ENCODE data around the gene POFUT2.

POFUT2 gene

GRCh38 chr21:45327441-45328197, 39.9 kb upstream of the POFUT2 start:
- in situ Hi-C loops (cut with HindIII; ENCODE audit: low sequenced_read_pairs), result loop anchor here (25.0 kb wide), 4 partner anchors 115 to 235 kb away; no protein-coding TSS in a partner anchor

GRCh38 chr21:45326891-45327440, 39.3 kb upstream of the POFUT2 start:
- in situ Hi-C loops (cut with HindIII; ENCODE audit: low sequenced_read_pairs), result loop anchor here (25.0 kb wide), 4 partner anchors 115 to 235 kb away; no protein-coding TSS in a partner anchor

DNA sequence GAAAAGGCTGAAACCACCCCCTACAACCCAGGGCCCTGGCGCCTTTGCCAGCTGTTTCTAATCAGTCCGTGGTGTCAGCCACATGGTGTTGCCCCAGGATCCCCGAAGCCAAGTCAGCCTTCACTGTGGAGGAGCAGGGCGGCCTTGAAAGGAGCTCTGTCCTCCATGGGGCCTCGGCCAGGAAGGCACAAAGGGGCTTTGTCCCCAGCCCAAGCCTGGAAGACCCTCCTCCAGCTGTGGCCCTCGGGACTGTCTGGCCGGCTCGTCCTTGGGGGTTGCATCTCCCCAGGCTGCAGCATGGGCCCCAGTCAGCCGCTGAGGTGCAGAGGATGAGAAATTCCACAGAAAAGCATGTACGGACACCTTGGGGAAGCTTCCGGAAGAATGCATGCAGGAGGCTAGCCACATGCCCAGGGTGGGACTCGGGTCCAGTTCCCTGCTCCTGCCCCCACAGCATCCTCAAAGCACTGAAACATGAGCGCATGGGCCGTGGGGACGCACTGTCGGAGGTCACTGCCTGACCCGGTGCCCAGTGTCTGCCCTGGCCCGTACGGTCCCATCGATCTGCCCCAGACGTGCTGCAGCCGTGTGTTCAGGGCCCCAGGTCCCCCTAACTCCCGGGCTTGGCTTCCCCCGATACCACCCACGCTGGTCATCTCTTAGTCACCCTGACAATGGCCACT, 38.6 kb upstream of the POFUT2 start:
- in situ Hi-C loops (cut with HindIII; ENCODE audit: low sequenced_read_pairs), result loop anchor here (25.0 kb wide), 4 partner anchors 114 to 236 kb away; no protein-coding TSS in a partner anchor

GRCh38 chr21:45325206-45326168, 37.8 kb upstream of the POFUT2 start:
- in situ Hi-C loops (cut with HindIII; ENCODE audit: low sequenced_read_pairs), result loop anchor here (25.0 kb wide), 4 partner anchors 113 to 237 kb away; no protein-coding TSS in a partner anchor

- in situ Hi-C loops (cut with HindIII; ENCODE audit: low sequenced_read_pairs), result loop anchor here (25.0 kb wide), 4 partner anchors 112 to 238 kb away; no protein-coding TSS in a partner anchor
These were observed 37.0 kb upstream of the POFUT2 start for GRCh38 chr21:45324489-45325205.

DNA sequence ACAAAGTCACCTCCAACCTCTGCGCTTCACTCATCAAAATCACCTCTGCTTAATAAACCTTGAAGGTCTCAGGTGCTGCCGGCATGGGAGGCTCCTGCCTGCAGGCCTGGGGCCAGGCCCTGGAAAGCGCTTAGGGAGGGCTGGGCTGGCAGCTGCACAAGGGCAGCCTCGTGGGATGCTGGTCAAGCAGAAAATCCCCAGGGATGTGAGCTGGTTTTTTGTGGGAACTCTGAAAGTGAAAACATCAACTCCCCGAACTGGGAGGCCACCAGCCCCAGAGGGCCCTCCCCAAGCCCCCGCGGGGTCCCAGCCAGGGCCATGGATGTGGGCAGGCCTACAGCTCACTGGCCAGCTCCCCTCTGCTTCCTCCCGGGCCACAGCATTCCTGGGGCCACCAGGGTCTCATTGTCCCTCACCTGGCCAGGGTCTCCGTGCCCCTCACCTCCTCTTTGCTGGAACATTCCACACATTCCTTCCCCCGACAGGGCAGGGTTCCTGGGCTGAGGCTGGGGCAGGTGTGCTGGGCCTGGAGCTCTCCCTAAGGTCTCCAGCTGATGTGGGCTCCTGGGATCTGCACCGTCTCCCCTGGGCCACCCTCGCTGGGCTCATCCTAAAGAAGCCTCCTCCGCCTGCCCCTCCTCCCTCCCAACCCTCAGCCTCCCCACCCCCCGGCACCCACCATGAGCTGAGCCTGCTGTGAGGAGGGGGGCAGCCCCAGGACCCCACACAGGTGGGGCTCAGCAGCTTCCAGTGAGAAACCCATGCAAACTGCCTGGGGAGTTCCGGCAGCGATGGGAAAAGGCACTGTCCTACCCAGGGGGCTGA, 36.0 kb upstream of the POFUT2 start:
- in situ Hi-C loops (cut with HindIII; ENCODE audit: low sequenced_read_pairs), result no loop called here

GRCh38 chr21:45322960-45323461, 35.3 kb upstream of the POFUT2 start:
- in situ Hi-C loops (cut with HindIII; ENCODE audit: low sequenced_read_pairs), result no loop called here

- in situ Hi-C loops (cut with HindIII; ENCODE audit: low sequenced_read_pairs), result no loop called here
These were observed 34.7 kb upstream of the POFUT2 start for GRCh38 chr21:45322231-45322959.

GRCh38 chr21:45320261-45321025, 32.7 kb upstream of the POFUT2 start:
- in situ Hi-C loops (cut with HindIII; ENCODE audit: low sequenced_read_pairs), result no loop called here

GRCh38 chr21:45319461-45320211, 31.9 kb upstream of the POFUT2 start:
- in situ Hi-C loops (cut with HindIII; ENCODE audit: low sequenced_read_pairs), result no loop called here

DNA sequence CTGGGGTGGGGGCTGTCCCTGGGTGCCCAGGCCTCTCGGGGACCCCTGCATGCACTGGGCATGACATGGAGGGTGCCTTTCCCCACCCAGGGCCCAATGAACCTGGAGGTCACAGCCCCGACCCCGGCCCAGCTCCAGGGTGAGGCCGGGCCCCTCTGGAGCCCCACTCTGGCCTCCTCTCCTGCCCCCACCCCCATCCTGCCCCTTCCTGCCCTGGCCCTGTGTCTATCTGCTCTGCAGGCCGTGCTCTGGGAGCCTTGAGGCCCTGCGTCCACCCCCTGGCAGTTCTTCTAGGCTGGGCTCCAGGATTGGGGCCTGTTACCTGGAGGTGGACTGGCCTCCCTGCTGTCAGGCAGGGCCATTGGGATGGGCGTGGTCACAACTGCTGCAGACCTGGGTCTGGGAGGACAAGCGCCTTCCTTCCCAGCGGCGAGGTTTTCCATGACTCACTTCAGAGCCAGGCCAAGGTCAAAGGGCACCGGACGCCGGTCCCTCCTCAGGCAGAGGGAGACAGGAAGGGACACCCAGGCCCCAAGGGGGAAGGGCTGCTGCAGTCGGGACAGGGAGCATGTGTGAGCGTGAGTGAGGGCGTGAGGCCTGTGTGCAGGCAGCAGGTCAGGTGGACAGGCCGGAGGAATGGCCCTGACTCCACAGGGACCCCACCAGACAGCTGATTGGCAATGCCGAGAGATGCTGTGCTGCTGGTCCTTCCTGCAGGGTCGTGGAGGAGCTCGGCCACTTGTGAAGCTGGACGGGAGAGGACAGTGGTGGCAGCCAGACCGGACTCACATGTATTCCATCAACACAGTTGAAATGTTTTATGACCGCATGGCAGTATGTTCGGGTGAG, 31.1 kb upstream of the POFUT2 start:
- in situ Hi-C loops (cut with HindIII; ENCODE audit: low sequenced_read_pairs), result no loop called here

- in situ Hi-C loops (cut with HindIII; ENCODE audit: low sequenced_read_pairs), result no loop called here
These were observed 30.5 kb upstream of the POFUT2 start for GRCh38 chr21:45318146-45318555.

GRCh38 chr21:45317398-45318145, 29.9 kb upstream of the POFUT2 start:
- in situ Hi-C loops (cut with HindIII; ENCODE audit: low sequenced_read_pairs), result no loop called here

DNA sequence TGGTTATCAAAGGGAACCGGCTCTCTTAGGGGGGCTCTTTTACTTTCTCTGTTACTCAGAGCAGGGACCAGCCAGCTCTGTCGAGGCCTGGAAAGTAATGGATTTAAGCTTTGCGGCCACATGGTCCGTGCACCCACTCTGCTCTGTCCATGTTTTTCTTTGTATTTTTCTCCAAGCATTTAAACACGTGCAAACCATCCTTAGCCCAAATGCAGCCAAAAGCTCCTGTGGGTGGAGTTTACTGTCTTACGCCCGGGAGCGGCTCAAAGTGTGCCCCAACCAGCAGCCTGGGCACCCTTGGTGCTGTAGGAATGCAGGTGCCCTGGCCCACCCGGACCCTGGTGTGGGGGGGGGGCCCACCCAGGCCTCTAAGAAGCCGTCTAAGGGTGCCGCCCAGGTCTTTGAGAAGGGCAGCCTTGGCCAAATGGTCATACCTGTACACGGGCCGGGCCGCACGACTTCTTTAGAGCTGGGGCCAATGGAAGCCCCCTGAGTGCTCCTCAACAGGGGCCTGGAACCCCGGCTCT, 29.2 kb upstream of the POFUT2 start:
- in situ Hi-C loops (cut with HindIII; ENCODE audit: low sequenced_read_pairs), result no loop called here
